Endometrial microvascular endothelial cells (primary cell): ENCODE results near the gene RAVER2. TPM values are rescaled to one million over a fixed set of nuclear protein-coding genes. Genes with fewer than 3 reads are reported as not detected.

Experiments
- total RNA-seq: library from RNA; depleted of rRNA; stranded (reverse); fragments of >200 nt; gene quantifications from one replicate; pipeline ENCODE4 v1.2.3, GENCODE V29; 2015; ENCODE audit errors: inconsistent ontology term

RAVER2 gene
- total RNA-seq, 1 donor from 2014 or later: 13.2 TPM

Other genes starting within 250 kb of the RAVER2 start
- 245 TPM for gene JAK1, start 221.5 kb downstream of the RAVER2 start, total RNA-seq